IMR-90 (cell line): Measurements from ENCODE around the gene AOC2.

Experiments
- BHLHE40 ChIP-seq: fragments of 150-350 bp; IDR thresholded peaks from 2 replicates; pipeline ENCODE4 v1.6.1; 2016; ENCODE audit warnings: mild to moderate bottlenecking, low read depth, low read length
- CHD1 ChIP-seq: IDR thresholded peaks from 2 replicates; pipeline ENCODE4 v1.6.1; 2012; ENCODE audit warnings: low read depth, low read length, improper control_type of control experiment
- MAFK ChIP-seq: IDR thresholded peaks from 2 replicates; pipeline ENCODE4 v1.6.1; 2012; ENCODE audit warnings: low read depth, low read length, improper control_type of control experiment
- MAZ ChIP-seq: IDR thresholded peaks from 2 replicates; pipeline ENCODE4 v1.6.1; 2012; ENCODE audit warnings: low read depth, mild to moderate bottlenecking, low read length, improper control_type of control experiment, moderate library complexity, borderline replicate concordance
- MXI1 ChIP-seq: IDR thresholded peaks from 2 replicates; pipeline ENCODE4 v1.6.1; 2012; ENCODE audit warnings: low read depth, mild to moderate bottlenecking, low read length, moderate library complexity, borderline replicate concordance
- POLR2A ChIP-seq: IDR thresholded peaks from 2 replicates; pipeline ENCODE4 v1.6.1; 2012; ENCODE audit warnings: mild to moderate bottlenecking, low read depth, low read length
- RAD21 ChIP-seq: IDR thresholded peaks from 2 replicates; pipeline ENCODE4 v1.6.1; 2012; ENCODE audit warnings: low read length, improper control_type of control experiment
- TF ChIP-seq, protein P1 (sequence below): conservative IDR thresholded peaks from 2 replicates; pipeline ENCODE4 v1.5.1; 2012; ENCODE audit warnings: mild to moderate bottlenecking, low read depth, low read length, improper control_type of control experiment

DNA sequence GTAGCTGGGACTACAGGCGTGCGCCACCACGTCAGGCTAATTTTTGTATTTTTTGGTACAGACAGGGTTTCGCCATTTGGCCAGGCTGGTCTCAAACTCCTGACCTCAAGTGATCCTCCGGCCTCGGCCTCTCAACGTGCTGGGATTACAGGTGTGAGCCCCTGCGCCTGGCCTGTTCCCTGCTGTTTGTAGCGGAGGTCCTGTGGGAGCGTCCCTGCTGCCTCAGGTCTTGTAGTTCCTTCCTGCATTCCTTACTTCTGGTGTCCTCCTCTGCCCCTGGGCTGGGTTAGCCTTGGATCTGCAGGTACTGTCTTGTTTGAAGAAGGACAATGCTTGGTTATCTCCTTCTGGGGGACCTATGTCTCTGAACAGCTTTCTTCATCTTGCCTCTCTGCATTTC, 32.7 kb downstream of the AOC2 start:
- TF ChIP-seq RAD21 = no peak
- TF ChIP-seq, protein P1, sequence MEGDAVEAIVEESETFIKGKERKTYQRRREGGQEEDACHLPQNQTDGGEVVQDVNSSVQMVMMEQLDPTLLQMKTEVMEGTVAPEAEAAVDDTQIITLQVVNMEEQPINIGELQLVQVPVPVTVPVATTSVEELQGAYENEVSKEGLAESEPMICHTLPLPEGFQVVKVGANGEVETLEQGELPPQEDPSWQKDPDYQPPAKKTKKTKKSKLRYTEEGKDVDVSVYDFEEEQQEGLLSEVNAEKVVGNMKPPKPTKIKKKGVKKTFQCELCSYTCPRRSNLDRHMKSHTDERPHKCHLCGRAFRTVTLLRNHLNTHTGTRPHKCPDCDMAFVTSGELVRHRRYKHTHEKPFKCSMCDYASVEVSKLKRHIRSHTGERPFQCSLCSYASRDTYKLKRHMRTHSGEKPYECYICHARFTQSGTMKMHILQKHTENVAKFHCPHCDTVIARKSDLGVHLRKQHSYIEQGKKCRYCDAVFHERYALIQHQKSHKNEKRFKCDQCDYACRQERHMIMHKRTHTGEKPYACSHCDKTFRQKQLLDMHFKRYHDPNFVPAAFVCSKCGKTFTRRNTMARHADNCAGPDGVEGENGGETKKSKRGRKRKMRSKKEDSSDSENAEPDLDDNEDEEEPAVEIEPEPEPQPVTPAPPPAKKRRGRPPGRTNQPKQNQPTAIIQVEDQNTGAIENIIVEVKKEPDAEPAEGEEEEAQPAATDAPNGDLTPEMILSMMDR = no peak
- no peak for TF ChIP-seq MXI1
- no peak for TF ChIP-seq POLR2A
- no peak for TF ChIP-seq BHLHE40
- no peak for TF ChIP-seq MAFK
- TF ChIP-seq MAZ = no peak
- no peak for TF ChIP-seq CHD1
